KMS-11 (cell line): ENCODE data around the gene SLC6A5.

Experiments used
- H2AFZ ChIP-seq: fragments of 200-600 bp; sonication (generic); 2 replicates; pipeline ENCODE4 v1.6.1; 2016; ENCODE audit warnings: antibody characterized with exemption, mixed run types, low read depth
- H3K27ac ChIP-seq: fragments of 200-600 bp; sonication (generic); 2 replicates; pipeline ENCODE4 v1.6.1; 2016; ENCODE audit warnings: mild to moderate bottlenecking, mixed run types
- H3K27me3 ChIP-seq: fragments of 200-600 bp; sonication (generic); 2 replicates; pipeline ENCODE4 v1.6.1; 2017; ENCODE audit warnings: mild to moderate bottlenecking, low read depth, mixed run types, moderate library complexity; ENCODE audit not compliant: insufficient read depth
- H3K36me3 ChIP-seq: fragments of 200-600 bp; sonication (generic); 2 replicates; pipeline ENCODE4 v1.6.1; 2017; ENCODE audit warnings: mild to moderate bottlenecking, mixed run types; ENCODE audit not compliant: insufficient read depth
- H3K4me1 ChIP-seq: fragments of 200-600 bp; sonication (generic); 2 replicates; pipeline ENCODE4 v1.6.1; 2016; ENCODE audit warnings: mild to moderate bottlenecking, low read depth, mixed run types; ENCODE audit not compliant: poor library complexity, severe bottlenecking
- H3K4me2 ChIP-seq: fragments of 200-600 bp; sonication (generic); 2 replicates; pipeline ENCODE4 v1.7.0; 2016; ENCODE audit warnings: mild to moderate bottlenecking, mixed run types
- H3K4me3 ChIP-seq: fragments of 200-600 bp; sonication (generic); IDR thresholded peaks from 2 replicates; pipeline ENCODE4 v1.6.1; 2017; ENCODE audit warnings: low read depth, low read length, mixed read lengths; ENCODE audit not compliant: insufficient read depth
- H3K79me2 ChIP-seq: fragments of 200-600 bp; sonication (generic); 2 replicates; pipeline ENCODE4 v1.6.1; 2016; ENCODE audit warnings: low read depth, mixed run types; ENCODE audit not compliant: insufficient read depth
- H3K9ac ChIP-seq: fragments of 200-600 bp; sonication (generic); 2 replicates; pipeline ENCODE4 v1.6.1; 2016; ENCODE audit warnings: mild to moderate bottlenecking, mixed run types
- H4K20me1 ChIP-seq: fragments of 200-600 bp; sonication (generic); 2 replicates; pipeline ENCODE4 v1.6.1; 2016; ENCODE audit warnings: mild to moderate bottlenecking, mixed run types; ENCODE audit not compliant: insufficient read depth
- TF ChIP-seq, protein P1 (sequence below): fragments of 200-600 bp; sonication (generic); conservative IDR thresholded peaks from 2 replicates; pipeline ENCODE4 v1.6.1; 2017; ENCODE audit warnings: low read depth, mild to moderate bottlenecking, antibody characterized with exemption, low read length, moderate library complexity, mixed read lengths

SLC6A5 gene

DNA sequence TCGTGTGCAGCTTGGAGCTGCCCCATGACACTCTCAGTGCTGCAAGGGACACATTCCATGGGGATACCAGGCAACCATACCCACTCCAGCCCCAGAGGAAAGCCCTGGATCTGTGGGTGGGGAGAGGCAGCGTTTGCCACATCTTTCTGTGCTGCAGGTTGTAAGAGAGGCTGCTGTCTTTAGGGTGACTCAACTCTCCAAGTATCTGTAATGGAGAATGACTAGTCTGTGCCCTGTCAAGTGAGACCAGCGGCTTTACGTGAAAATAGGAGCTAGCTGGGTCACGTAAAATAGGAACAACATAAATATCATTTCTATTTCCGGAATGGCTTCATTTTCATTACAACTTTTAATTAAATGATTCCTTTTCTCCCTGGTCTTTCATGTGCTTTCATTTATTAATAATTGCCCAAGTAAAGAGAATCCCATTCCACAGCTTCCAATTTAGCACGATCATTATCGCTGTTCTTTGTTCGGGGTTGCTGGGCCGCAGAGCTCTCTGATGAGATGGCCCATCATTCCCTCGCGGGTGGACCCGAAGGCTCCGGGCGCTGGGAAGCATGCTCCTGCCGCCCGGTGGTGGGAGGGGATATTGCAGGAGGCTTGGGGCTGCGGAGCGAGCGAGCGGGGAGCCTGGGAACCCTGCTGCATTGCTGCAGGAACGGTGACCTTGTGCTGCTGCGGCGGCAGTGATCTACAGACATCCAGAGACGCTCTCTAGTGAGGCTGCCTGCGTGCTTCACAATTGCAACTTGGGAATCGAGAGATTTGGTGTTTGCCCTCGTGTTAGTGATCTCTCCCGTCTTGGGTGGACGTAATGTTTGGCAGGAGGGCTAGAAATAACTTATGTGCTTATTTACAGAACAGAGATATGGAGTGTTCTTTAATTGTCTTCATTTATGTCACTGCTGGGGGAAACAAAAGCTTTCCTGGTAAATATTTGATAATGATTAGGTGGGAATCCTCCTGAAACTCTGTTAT is 10.6 kb downstream of the SLC6A5 start:
- peak overlapping the region; percentile 50 for H2AFZ ChIP-seq
- no peak overlapping the region for H3K4me3 ChIP-seq
- no peak overlapping the region for H3K9ac ChIP-seq
- H3K79me2 ChIP-seq = no peaks in the 10 kb centered on the region
- TF ChIP-seq, protein P1, sequence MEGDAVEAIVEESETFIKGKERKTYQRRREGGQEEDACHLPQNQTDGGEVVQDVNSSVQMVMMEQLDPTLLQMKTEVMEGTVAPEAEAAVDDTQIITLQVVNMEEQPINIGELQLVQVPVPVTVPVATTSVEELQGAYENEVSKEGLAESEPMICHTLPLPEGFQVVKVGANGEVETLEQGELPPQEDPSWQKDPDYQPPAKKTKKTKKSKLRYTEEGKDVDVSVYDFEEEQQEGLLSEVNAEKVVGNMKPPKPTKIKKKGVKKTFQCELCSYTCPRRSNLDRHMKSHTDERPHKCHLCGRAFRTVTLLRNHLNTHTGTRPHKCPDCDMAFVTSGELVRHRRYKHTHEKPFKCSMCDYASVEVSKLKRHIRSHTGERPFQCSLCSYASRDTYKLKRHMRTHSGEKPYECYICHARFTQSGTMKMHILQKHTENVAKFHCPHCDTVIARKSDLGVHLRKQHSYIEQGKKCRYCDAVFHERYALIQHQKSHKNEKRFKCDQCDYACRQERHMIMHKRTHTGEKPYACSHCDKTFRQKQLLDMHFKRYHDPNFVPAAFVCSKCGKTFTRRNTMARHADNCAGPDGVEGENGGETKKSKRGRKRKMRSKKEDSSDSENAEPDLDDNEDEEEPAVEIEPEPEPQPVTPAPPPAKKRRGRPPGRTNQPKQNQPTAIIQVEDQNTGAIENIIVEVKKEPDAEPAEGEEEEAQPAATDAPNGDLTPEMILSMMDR = peak; percentile 90
- H3K4me1 ChIP-seq = no peaks in the 10 kb centered on the region
- H3K4me2 ChIP-seq = peak overlapping the region; percentile 47; the same call in 1 of the 2 replicates
- H3K27ac ChIP-seq = no peak overlapping the region
- H3K36me3 ChIP-seq = no peaks in the 10 kb centered on the region
- H3K27me3 ChIP-seq = no peaks in the 10 kb centered on the region
- no peaks in the 10 kb centered on the region for H4K20me1 ChIP-seq

DNA sequence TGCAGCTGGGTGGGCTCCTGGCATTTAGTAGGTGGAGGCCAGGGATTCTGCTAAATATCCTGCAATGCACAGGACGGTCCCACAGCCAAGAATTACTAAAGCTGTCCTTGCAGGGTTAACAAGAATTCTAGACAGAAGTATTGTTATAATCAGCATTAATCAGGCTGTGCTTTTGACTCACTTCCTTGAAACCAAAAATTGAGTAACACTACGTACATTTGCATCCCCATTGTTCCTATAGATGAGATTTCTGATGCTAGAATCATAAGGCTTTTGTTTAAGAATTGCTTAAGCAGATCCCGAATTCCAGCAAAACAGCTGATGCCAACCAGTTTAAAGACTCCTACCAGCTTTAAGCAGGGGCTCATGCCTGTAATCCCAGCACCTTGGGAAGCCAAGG is 11.4 kb downstream of the SLC6A5 start:
- TF ChIP-seq, protein P1 = no peak
- Histone ChIP-seq H3K4me1 (no peaks in the 10 kb centered on the region), H3K4me2 (no peak overlapping the region), H3K27ac (no peak overlapping the region), H3K9ac (no peak overlapping the region), H3K4me3 (no peak overlapping the region), H3K36me3 (no peaks in the 10 kb centered on the region), H3K27me3 (no peaks in the 10 kb centered on the region), H3K79me2 (no peaks in the 10 kb centered on the region), H4K20me1 (no peaks in the 10 kb centered on the region), H2AFZ (no peak overlapping the region)

DNA sequence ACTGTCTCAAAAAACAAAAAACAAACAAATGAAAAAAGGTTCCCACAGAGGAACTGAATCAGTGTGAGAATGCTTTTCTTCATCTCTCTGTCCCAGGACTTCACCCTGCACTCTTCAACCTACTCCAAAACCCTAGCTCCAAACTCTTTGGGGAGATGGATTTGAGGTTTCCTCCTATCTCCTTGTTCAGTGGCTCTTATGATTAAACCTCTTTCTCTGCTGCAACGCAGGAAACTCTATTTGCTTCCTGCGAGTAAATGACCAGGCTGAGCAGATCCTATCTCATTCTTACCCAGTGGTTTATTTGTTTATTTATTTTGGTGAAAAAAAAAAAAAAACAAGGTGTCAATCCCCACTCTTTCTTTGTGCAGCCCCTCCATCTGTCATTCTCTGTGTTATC is 12.0 kb downstream of the SLC6A5 start:
- no peaks in the 10 kb centered on the region for H3K4me1 ChIP-seq
- no peaks in the 10 kb centered on the region for H3K36me3 ChIP-seq
- H3K79me2 ChIP-seq = no peaks in the 10 kb centered on the region
- H2AFZ ChIP-seq = no peak overlapping the region
- no peaks in the 10 kb centered on the region for H3K27me3 ChIP-seq
- no peak overlapping the region for H3K9ac ChIP-seq
- H3K4me3 ChIP-seq = no peak overlapping the region
- TF ChIP-seq, protein P1 = no peak
- H4K20me1 ChIP-seq = no peaks in the 10 kb centered on the region
- no peak overlapping the region for H3K27ac ChIP-seq
- no peak overlapping the region for H3K4me2 ChIP-seq

DNA sequence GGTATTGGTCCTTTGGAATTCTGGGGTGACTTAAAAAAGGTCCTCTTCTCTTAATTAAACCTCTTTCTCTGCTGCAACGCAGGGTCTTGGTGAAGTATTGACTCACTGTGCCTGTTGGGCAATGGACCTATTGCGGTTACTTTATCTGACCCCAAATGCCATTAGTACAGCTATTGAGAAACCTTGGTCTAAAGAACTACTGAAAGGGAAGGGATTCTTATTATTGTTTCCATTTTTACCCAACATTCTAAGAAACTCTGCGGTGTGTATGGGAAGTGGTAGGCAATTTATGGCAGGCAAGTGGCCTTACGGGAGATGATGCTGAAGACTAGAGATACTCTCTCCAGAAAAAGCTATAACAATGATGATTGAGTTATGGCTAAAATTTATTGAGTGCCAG is 12.5 kb downstream of the SLC6A5 start:
- Histone ChIP-seq H3K4me3 (no peak overlapping the region), H3K27ac (no peak overlapping the region), H3K4me2 (no peak overlapping the region), H4K20me1 (no peaks in the 10 kb centered on the region), H3K27me3 (no peaks in the 10 kb centered on the region), H3K36me3 (no peaks in the 10 kb centered on the region), H3K9ac (no peak overlapping the region), H3K4me1 (no peaks in the 10 kb centered on the region), H3K79me2 (no peaks in the 10 kb centered on the region), H2AFZ (no peak overlapping the region)
- TF ChIP-seq, protein P1 = no peak
